Type B pancreatic cell (in vitro differentiated cells): ENCODE measurements around the gene LYRM7. TPM values are rescaled to one million over a fixed set of nuclear protein-coding genes. Genes with fewer than 3 reads are reported as not detected.

Experiments used
- DNase-seq: peaks from one replicate; pipeline ENCODE4 v3.0.0; 2021; ENCODE audit warnings: mixed read lengths; ENCODE audit not compliant: unreplicated experiment; ENCODE audit errors: extremely low spot score
- H3K27ac Mint-ChIP-seq: 2 replicates; pipeline ENCODE4 v1.8.0; 2021; ENCODE audit warnings: mild to moderate bottlenecking, mixed read lengths
- H3K27me3 Mint-ChIP-seq: 2 replicates; pipeline ENCODE4 v1.8.0; 2021; ENCODE audit warnings: mixed read lengths
- H3K36me3 Mint-ChIP-seq: 2 replicates; pipeline ENCODE4 v1.8.0; 2021; ENCODE audit warnings: mixed read lengths
- H3K4me1 Mint-ChIP-seq: one replicate; pipeline ENCODE4 v1.8.0; 2021; ENCODE audit warnings: mixed read lengths; ENCODE audit not compliant: unreplicated experiment
- H3K4me3 Mint-ChIP-seq: 2 replicates; pipeline ENCODE4 v1.8.0; 2021; ENCODE audit warnings: mild to moderate bottlenecking, mixed read lengths
- H3K9me3 Mint-ChIP-seq: 2 replicates; pipeline ENCODE4 v1.8.0; 2021; ENCODE audit warnings: mixed read lengths
- total RNA-seq: library from RNA; stranded (reverse); gene quantifications from 2 replicates; pipeline ENCODE4 v1.2.1, GENCODE V29; 2021; ENCODE audit warnings: low replicate concordance
- TF ChIP-seq, protein P1 (sequence below): fragments of 200-600 bp; sonication (generic); conservative IDR thresholded peaks from 2 replicates; pipeline ENCODE4 v1.5.0; 2021; ENCODE audit warnings: antibody characterized with exemption, mild to moderate bottlenecking

LYRM7 gene
- total RNA-seq, 1 donor from 2014 or later: 9.3 TPM

GRCh38 chr5:131196331-131196730 is 25.6 kb downstream of the LYRM7 start:
- no peaks in the 10 kb centered on the region for H3K36me3 Mint-ChIP-seq
- no peaks in the 10 kb centered on the region for H3K27me3 Mint-ChIP-seq
- H3K9me3 Mint-ChIP-seq: no peaks in the 10 kb centered on the region
- no peak overlapping the region for H3K4me3 Mint-ChIP-seq
- H3K27ac Mint-ChIP-seq: no peak overlapping the region
- no peaks in the 10 kb centered on the region for H3K4me1 Mint-ChIP-seq
- no peak for DNase-seq
- TF ChIP-seq, protein P1, sequence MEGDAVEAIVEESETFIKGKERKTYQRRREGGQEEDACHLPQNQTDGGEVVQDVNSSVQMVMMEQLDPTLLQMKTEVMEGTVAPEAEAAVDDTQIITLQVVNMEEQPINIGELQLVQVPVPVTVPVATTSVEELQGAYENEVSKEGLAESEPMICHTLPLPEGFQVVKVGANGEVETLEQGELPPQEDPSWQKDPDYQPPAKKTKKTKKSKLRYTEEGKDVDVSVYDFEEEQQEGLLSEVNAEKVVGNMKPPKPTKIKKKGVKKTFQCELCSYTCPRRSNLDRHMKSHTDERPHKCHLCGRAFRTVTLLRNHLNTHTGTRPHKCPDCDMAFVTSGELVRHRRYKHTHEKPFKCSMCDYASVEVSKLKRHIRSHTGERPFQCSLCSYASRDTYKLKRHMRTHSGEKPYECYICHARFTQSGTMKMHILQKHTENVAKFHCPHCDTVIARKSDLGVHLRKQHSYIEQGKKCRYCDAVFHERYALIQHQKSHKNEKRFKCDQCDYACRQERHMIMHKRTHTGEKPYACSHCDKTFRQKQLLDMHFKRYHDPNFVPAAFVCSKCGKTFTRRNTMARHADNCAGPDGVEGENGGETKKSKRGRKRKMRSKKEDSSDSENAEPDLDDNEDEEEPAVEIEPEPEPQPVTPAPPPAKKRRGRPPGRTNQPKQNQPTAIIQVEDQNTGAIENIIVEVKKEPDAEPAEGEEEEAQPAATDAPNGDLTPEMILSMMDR: no peak

DNA sequence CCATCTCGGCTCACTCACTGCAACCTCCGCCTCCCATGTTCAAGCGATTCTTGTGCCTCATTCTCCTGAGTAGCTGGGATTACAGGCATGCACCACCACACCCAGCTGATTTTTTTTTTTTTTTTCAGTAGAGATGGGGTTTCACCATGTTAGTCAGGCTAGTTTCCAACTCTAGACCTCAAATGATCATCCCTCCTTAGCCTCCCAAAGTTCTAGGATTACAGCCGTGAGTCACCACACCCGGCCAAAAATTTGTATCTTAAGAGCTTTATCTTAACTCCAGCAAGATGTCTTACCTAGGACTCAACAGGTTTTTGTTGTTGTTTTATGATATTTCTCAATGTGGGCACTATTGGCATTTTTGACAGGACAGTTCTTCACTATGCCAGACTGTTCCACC is 27.9 kb downstream of the LYRM7 start:
- no peaks in the 10 kb centered on the region for H3K4me1 Mint-ChIP-seq
- TF ChIP-seq, protein P1: no peak
- H3K4me3 Mint-ChIP-seq: no peak overlapping the region
- no peak overlapping the region for H3K27ac Mint-ChIP-seq
- no peaks in the 10 kb centered on the region for H3K36me3 Mint-ChIP-seq
- H3K27me3 Mint-ChIP-seq: no peaks in the 10 kb centered on the region
- no peaks in the 10 kb centered on the region for H3K9me3 Mint-ChIP-seq
- no peak for DNase-seq

- no peak for DNase-seq
- Mint-ChIP-seq H3K9me3 (no peaks in the 10 kb centered on the region), H3K4me3 (no peak overlapping the region), H3K27ac (no peak overlapping the region), H3K4me1 (no peaks in the 10 kb centered on the region), H3K36me3 (no peaks in the 10 kb centered on the region), H3K27me3 (no peaks in the 10 kb centered on the region)
- TF ChIP-seq, protein P1: no peak
These were observed 29.8 kb downstream of the LYRM7 start for GRCh38 chr5:131200560-131200959.

- TF ChIP-seq, protein P1: no peak
- H3K27me3 Mint-ChIP-seq: no peaks in the 10 kb centered on the region
- no peak overlapping the region for H3K4me3 Mint-ChIP-seq
- no peak for DNase-seq
- no peaks in the 10 kb centered on the region for H3K9me3 Mint-ChIP-seq
- H3K27ac Mint-ChIP-seq: no peak overlapping the region
- peaks cover 9% of the 10 kb centered on the region for H3K4me1 Mint-ChIP-seq
- no peaks in the 10 kb centered on the region for H3K36me3 Mint-ChIP-seq
These were observed 34.2 kb downstream of the LYRM7 start for GRCh38 chr5:131204964-131205363.

DNA sequence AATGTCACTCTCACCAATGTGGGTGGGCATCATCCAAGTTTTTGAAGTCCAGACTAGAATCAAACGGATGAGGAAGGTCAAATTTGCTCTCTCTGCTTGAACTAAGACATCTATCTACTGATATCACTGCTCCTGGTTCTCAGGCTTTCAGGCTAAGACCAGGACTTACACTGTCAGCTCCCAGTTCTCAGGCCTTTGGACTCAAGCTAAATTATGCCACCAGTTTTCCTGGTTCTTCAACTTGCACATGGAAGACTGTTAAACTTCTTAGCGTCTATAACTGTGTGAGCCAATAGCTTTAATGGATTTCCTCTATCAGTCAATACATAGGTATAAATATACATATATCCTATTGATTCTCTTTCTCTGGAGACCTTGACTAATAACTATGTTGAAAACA is 35.3 kb downstream of the LYRM7 start:
- TF ChIP-seq, protein P1: no peak
- H3K27me3 Mint-ChIP-seq: no peaks in the 10 kb centered on the region
- DNase-seq: no peak
- H3K36me3 Mint-ChIP-seq: no peaks in the 10 kb centered on the region
- H3K9me3 Mint-ChIP-seq: no peaks in the 10 kb centered on the region
- no peak overlapping the region for H3K4me3 Mint-ChIP-seq
- peaks cover 11% of the 10 kb centered on the region for H3K4me1 Mint-ChIP-seq
- no peak overlapping the region for H3K27ac Mint-ChIP-seq

DNA sequence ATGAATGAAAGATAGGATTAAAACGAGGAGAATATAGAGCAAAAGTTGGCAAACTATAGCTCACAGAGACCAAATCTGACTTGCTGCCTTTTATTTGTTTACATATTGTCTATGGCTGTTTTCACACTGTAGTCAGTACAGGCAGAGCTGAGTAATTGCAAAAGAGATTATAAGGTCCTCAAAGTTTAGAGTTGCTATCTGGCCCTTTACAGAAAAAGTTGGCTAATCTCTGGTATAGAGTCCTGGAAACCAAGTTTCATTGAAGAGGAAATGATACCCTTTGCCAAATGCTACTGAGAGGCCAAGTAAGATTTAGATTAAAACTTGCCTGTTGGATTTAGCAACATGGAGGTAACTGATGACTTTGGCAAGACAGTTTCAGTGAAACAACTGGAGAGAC is 36.0 kb downstream of the LYRM7 start:
- H3K36me3 Mint-ChIP-seq: no peaks in the 10 kb centered on the region
- H3K4me1 Mint-ChIP-seq: peaks cover 11% of the 10 kb centered on the region

More for the DNA sequence above, 36.0 kb downstream of the LYRM7 start:
- H3K4me3 Mint-ChIP-seq: no peak overlapping the region
- TF ChIP-seq, protein P1: no peak
- no peak overlapping the region for H3K27ac Mint-ChIP-seq
- H3K9me3 Mint-ChIP-seq: no peaks in the 10 kb centered on the region
- no peaks in the 10 kb centered on the region for H3K27me3 Mint-ChIP-seq
- DNase-seq: no peak
